ENCODE data around the gene ARPC4.
A peak's percentile ranks its signal among the peaks of the same experiment; 100 is the strongest.

ARPC4 gene

DNA sequence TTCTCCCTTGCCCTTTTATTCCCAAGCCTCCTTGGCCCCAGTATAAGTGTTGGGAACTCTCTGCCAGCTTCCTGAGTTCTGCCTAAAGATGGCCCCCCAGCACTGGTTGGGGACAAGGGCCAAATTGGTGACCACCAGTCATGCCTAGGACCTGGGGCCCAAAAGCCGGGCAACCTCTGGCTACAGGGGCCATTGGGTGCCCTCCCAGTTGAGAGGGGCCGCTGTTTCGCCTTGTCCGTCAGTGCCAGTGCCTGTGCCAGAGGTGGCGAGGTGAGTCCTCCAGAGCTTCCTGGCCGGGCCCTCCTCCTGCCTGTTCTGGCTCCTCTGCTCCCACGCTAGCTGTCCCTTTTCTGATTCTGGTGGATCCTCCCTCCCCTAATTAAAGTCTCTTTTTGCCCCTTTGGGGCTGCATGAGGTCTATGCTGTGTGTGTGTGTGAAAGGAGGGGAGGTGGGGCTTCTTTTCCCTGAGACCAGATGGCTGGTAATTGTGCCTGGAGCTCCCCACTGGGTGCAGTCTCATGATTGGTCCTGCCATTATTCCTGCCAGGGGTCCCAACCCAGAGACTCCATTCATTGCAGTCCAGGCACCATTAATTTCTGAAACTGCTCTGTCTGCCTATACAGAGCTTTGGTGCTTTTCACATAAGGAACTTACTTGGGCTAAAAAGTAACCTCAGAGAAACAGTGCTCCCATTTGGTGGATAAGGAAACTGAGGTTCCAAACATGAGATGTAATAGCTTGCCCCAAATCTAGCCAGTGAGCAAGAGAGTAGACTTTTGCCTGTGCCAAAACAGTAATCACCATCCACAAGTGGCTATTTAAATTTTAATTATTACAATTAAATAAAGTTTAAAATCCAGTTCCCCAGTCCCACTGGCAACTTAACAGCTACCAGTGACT is 14.1 kb downstream of the ARPC4 start:
- H3K9me3 ChIP-seq (ENCODE audit: severe bottlenecking): no peaks in the 10 kb centered on the region
- H3K4me3 ChIP-seq (ENCODE audit: low read depth, low read length): no peak overlapping the region
- H3K27ac ChIP-seq: no peak overlapping the region
- TF ChIP-seq, protein P1, sequence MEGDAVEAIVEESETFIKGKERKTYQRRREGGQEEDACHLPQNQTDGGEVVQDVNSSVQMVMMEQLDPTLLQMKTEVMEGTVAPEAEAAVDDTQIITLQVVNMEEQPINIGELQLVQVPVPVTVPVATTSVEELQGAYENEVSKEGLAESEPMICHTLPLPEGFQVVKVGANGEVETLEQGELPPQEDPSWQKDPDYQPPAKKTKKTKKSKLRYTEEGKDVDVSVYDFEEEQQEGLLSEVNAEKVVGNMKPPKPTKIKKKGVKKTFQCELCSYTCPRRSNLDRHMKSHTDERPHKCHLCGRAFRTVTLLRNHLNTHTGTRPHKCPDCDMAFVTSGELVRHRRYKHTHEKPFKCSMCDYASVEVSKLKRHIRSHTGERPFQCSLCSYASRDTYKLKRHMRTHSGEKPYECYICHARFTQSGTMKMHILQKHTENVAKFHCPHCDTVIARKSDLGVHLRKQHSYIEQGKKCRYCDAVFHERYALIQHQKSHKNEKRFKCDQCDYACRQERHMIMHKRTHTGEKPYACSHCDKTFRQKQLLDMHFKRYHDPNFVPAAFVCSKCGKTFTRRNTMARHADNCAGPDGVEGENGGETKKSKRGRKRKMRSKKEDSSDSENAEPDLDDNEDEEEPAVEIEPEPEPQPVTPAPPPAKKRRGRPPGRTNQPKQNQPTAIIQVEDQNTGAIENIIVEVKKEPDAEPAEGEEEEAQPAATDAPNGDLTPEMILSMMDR (IDR thresholded peaks at IDR 0.05; ENCODE audit: low read depth, low read length): no peak
- peaks cover 37% of the 10 kb centered on the region for H3K36me3 ChIP-seq
- DNase-seq: no peak
- H3K27me3 ChIP-seq (ENCODE audit: insufficient read depth, low read depth, severe bottlenecking): no peaks in the 10 kb centered on the region

DNA sequence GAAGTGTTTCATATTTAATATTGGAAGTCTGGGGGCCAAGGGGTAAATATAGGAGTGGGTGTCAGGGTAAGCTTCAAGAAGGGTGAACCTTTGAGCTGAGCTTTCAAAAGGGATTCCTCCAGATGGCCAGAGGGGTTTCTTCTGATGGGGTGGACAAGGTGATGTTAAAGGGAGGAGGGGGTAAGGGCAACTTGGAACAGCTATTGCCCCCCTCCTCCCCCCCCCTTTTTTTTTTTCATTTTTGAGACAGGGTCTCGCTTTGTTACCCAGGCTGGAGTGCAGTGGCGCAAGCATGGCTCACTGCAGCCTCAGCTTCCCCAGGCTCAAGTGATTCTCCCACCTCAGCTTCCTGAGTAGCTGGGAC is 15.1 kb downstream of the ARPC4 start:
- H3K27me3 ChIP-seq (ENCODE audit: insufficient read depth, low read depth, severe bottlenecking): no peaks in the 10 kb centered on the region
- DNase-seq: no peak
- TF ChIP-seq, protein P1 (IDR thresholded peaks at IDR 0.05; ENCODE audit: low read depth, low read length): no peak
- no peak overlapping the region for H3K4me3 ChIP-seq (ENCODE audit: low read depth, low read length)
- H3K9me3 ChIP-seq (ENCODE audit: severe bottlenecking): no peaks in the 10 kb centered on the region
- no peak overlapping the region; the same call in none of the 2 replicates for H3K27ac ChIP-seq
- H3K36me3 ChIP-seq: peaks cover 32% of the 10 kb centered on the region

DNA sequence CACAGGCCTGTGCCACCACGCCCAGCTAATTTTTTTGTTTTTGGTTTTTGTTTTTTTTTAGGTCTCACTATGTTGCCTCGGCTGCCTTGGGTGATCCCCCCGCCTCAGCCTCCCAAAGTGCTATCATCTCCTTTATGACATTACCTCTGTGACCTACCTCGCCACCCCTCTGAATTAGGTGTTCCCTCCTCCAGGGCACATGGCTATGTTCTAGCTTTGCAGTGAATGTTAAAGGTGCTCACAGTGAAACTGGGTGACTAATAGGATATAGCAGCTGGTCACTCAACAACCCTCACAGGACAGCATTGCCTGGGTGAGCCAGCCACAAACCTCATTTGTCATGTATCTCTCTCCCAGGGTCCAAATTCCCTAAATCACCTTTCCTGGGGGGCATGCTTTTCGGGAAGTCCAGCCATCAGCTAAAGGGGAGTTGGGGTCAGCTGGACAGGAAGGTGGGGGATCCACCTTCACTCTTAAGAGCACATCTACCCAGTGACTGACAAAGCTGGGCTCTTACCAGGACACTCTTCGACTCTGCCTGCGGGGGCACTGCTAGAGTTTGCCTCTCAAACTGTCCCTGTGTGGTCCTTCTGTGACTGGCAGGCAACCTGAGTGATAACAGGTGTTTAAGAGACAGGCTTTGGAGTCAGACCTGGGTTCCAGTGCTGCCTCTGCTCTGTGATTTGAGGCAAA is 15.6 kb downstream of the ARPC4 start:
- H3K27ac ChIP-seq: peak overlapping the region; percentile 86
- H3K4me3 ChIP-seq (ENCODE audit: low read depth, low read length): no peak overlapping the region
- H3K27me3 ChIP-seq (ENCODE audit: insufficient read depth, low read depth, severe bottlenecking): no peaks in the 10 kb centered on the region
- peaks cover 26% of the 10 kb centered on the region for H3K36me3 ChIP-seq
- no peaks in the 10 kb centered on the region for H3K9me3 ChIP-seq (ENCODE audit: severe bottlenecking)
- peak; percentile 71 for DNase-seq
- TF ChIP-seq, protein P1 (IDR thresholded peaks at IDR 0.05; ENCODE audit: low read depth, low read length): peak; percentile 65

DNA sequence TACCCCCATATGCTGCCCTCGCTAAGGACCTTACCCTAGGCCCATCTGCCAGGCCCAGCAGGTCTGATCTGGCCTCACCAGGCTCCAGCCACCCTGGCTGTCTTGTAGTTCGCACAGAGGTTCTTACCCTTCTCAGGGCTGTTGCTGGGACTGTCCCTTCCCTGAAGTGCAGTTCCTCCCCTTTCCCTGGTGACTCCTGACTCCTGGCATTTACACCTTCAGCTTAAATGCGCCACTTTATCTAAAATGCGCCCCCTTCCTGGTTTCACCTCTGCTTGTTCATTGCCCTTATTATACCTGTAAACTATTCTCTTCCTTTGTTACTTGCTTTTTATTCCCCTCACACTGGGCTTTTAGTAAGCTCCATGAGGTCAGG is 16.3 kb downstream of the ARPC4 start:
- Histone ChIP-seq H3K4me3 (ENCODE audit: low read depth, low read length) (peak overlapping the region; percentile 68), H3K27ac (peak overlapping the region; percentile 86), H3K9me3 (ENCODE audit: severe bottlenecking) (no peaks in the 10 kb centered on the region), H3K36me3 (peaks cover 19% of the 10 kb centered on the region), H3K27me3 (ENCODE audit: insufficient read depth, low read depth, severe bottlenecking) (no peaks in the 10 kb centered on the region)
- TF ChIP-seq, protein P1 (IDR thresholded peaks at IDR 0.05; ENCODE audit: low read depth, low read length): no peak
- peak; percentile 44 for DNase-seq

DNA sequence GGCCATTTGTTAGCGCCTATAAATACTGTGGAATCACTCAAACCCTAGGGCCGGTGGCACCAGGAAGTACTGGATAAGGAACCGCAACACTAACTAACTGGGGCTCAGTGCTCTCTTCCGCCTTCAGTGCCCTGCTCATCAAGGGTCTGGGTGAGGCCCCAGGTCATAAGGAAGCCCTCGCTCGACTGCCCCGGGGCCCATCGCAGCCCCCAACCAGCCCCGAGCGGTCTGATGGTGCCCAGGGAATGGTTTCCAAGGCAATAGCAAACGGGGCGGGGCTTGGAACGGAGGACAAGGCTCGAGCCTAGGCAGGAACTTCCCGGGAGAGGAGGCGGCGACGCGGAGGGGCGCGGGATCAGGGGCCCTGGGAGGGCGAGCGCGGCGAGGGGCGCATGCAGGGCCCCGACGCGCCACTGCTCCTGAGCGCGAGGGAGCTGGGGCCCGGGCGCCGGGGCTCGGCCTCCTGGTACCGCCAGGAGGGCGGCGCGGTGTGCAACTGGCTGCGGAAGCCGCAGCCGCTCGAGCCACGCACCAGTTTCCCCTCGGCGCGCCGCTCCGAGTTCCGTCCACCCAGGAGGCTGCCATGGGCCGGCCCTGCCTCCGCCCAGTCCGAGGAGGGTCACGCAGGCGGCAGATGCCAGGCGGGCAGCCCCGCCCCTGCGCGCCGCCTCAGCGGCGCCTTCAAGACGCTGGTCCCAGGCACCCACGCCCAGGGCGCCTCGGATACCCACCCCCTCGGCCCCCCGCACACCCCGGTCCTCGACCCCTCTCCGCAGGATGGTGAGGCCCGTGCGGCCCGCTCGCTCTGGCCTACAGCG is 16.9 kb downstream of the ARPC4 start, which contains the start of gene TTLL3:
Gene TTLL3, plus strand, starts transcription at position 648 of the 818 bp plus-strand sequence. CDS start 400 bp downstream, outside the sequence.
- H3K4me3 ChIP-seq (ENCODE audit: low read depth, low read length): peak within 1 kb of the TSS; percentile 68
- peak; percentile 79 for DNase-seq
- no peaks in the 10 kb centered on the region for H3K9me3 ChIP-seq (ENCODE audit: severe bottlenecking)
- peak within 1 kb of the TSS; percentile 86 for H3K27ac ChIP-seq
- H3K36me3 ChIP-seq: peaks cover 13% of the 10 kb centered on the region
- H3K27me3 ChIP-seq (ENCODE audit: insufficient read depth, low read depth, severe bottlenecking): no peaks in the 10 kb centered on the region
- TF ChIP-seq, protein P1 (IDR thresholded peaks at IDR 0.05; ENCODE audit: low read depth, low read length): no peak
